H9 (cell line): ENCODE measurements around the gene BARX2. TPM values are rescaled to one million over a fixed set of nuclear protein-coding genes. Genes with fewer than 3 reads are reported as not detected.

Source experiments
- DNase-seq: peaks from one replicate; pipeline ENCODE4 v3.0.0-alpha.2; 2017
- H2AFZ ChIP-seq: one replicate; pipeline ENCODE4 v1.6.1; 2013; ENCODE audit warnings: mild to moderate bottlenecking, low read length, control low read depth, moderate library complexity
- H2AK5ac ChIP-seq: 2 replicates; pipeline ENCODE4 v1.6.1; 2013; ENCODE audit warnings: low read length, control low read depth, mixed read lengths; ENCODE audit not compliant: insufficient read length
- H2BK120ac ChIP-seq: one replicate; pipeline ENCODE4 v1.6.1; 2013; ENCODE audit warnings: low read depth, mild to moderate bottlenecking, low read length, control low read depth, inconsistent platforms; ENCODE audit not compliant: poor library complexity, severe bottlenecking
- H2BK12ac ChIP-seq: 2 replicates; pipeline ENCODE4 v1.6.1; 2013; ENCODE audit warnings: low read length, control low read depth, mixed read lengths, low read depth; ENCODE audit not compliant: insufficient read length
- H2BK15ac ChIP-seq: 2 replicates; pipeline ENCODE4 v1.6.1; 2013; ENCODE audit warnings: low read depth, low read length, control low read depth
- H2BK20ac ChIP-seq: one replicate; pipeline ENCODE4 v1.6.1; 2013; ENCODE audit warnings: low read depth, mild to moderate bottlenecking, low read length, control low read depth, inconsistent platforms; ENCODE audit not compliant: poor library complexity, severe bottlenecking
- H2BK5ac ChIP-seq: 2 replicates; pipeline ENCODE4 v1.6.1; 2013; ENCODE audit warnings: low read length, control low read depth, mixed read lengths; ENCODE audit not compliant: insufficient read length
- H3K14ac ChIP-seq: 2 replicates; pipeline ENCODE4 v1.6.1; 2013; ENCODE audit warnings: low read length, control low read depth; ENCODE audit not compliant: insufficient read depth
- H3K18ac ChIP-seq: 2 replicates; pipeline ENCODE4 v1.6.1; 2013; ENCODE audit warnings: low read depth, mild to moderate bottlenecking, mixed read lengths, low read length, control low read depth; ENCODE audit not compliant: insufficient read length
- H3K23ac ChIP-seq: 2 replicates; pipeline ENCODE4 v1.6.1; 2013; ENCODE audit warnings: low read length, control low read depth, mixed read lengths, low read depth; ENCODE audit not compliant: insufficient read length
- H3K23me2 ChIP-seq: 2 replicates; pipeline ENCODE4 v1.6.1; 2013; ENCODE audit warnings: low read depth, mild to moderate bottlenecking, mixed read lengths, low read length, control low read depth; ENCODE audit not compliant: insufficient read length, poor library complexity, severe bottlenecking
- H3K27ac ChIP-seq: 2 replicates; pipeline ENCODE4 v1.5.1; 2013; ENCODE audit warnings: low read length, control low read depth, mixed read lengths, low read depth; ENCODE audit not compliant: insufficient read length
- H3K27me3 ChIP-seq: 2 replicates; pipeline ENCODE4 v1.6.1; 2013; ENCODE audit warnings: low read length, control low read depth, inconsistent platforms; ENCODE audit not compliant: insufficient read depth
- H3K4ac ChIP-seq: 2 replicates; pipeline ENCODE4 v1.6.1; 2013; ENCODE audit warnings: low read depth, mild to moderate bottlenecking, control low read depth, inconsistent platforms, low read length, moderate library complexity
- H3K4me1 ChIP-seq: 2 replicates; pipeline ENCODE4 v1.6.1; 2013; ENCODE audit warnings: low read length, control low read depth, inconsistent platforms; ENCODE audit not compliant: insufficient read depth
- H3K4me2 ChIP-seq: 2 replicates; pipeline ENCODE4 v1.6.1; 2013; ENCODE audit warnings: low read length, control low read depth, mixed read lengths; ENCODE audit not compliant: insufficient read length, insufficient read depth
- H3K56ac ChIP-seq: 2 replicates; pipeline ENCODE4 v1.6.1; 2013; ENCODE audit warnings: low read depth, mild to moderate bottlenecking, mixed read lengths, low read length, control low read depth; ENCODE audit not compliant: insufficient read length
- H3K79me1 ChIP-seq: 2 replicates; pipeline ENCODE4 v1.6.1; 2013; ENCODE audit warnings: low read depth, mild to moderate bottlenecking, moderate library complexity, low read length, control low read depth, inconsistent platforms; ENCODE audit not compliant: insufficient read depth, poor library complexity, severe bottlenecking
- H3K79me2 ChIP-seq: 2 replicates; pipeline ENCODE4 v1.6.1; 2013; ENCODE audit warnings: low read length, control low read depth, inconsistent platforms; ENCODE audit not compliant: insufficient read depth
- H3K9ac ChIP-seq: 2 replicates; pipeline ENCODE4 v1.6.1; 2013; ENCODE audit warnings: low read length, control low read depth, mixed read lengths; ENCODE audit not compliant: insufficient read length; ENCODE audit errors: extremely low read depth
- H3K9me3 ChIP-seq: one replicate; pipeline ENCODE4 v1.6.1; 2013; ENCODE audit warnings: low read depth, low read length, inconsistent platforms; ENCODE audit not compliant: control insufficient read depth
- H3T11ph ChIP-seq: one replicate; pipeline ENCODE4 v1.6.1; 2013; ENCODE audit warnings: mild to moderate bottlenecking, low read length, control low read depth, inconsistent platforms
- H4K20me1 ChIP-seq: one replicate; pipeline ENCODE4 v1.6.1; 2013; ENCODE audit not compliant: control insufficient read depth, insufficient read length, insufficient read depth
- H4K5ac ChIP-seq: 2 replicates; pipeline ENCODE4 v1.6.1; 2013; ENCODE audit warnings: low read depth, mild to moderate bottlenecking, mixed read lengths, low read length, control low read depth; ENCODE audit not compliant: insufficient read length
- H4K8ac ChIP-seq: replicated peaks from 2 replicates; pipeline ENCODE4 v1.6.1; 2013; ENCODE audit warnings: low read length, control low read depth, mixed read lengths, low read depth; ENCODE audit not compliant: insufficient read length
- H4K91ac ChIP-seq: 2 replicates; pipeline ENCODE4 v1.6.1; 2013; ENCODE audit warnings: low read depth, mild to moderate bottlenecking, moderate library complexity, mixed read lengths, low read length, control low read depth; ENCODE audit not compliant: insufficient read length
- H3K27ac Mint-ChIP-seq, 3 experiments: 2 replicates in 2 of 3; 3 replicates in 1 of 3; pipeline ENCODE4 v1.8.0; 2020 to 2021; ENCODE audit warnings: mixed read lengths in 3 of 3, mild to moderate bottlenecking in 1 of 3, moderate library complexity in 1 of 3
- H3K27me3 Mint-ChIP-seq: 2 replicates; pipeline ENCODE4 v1.8.0; 2021; ENCODE audit warnings: low read depth, mild to moderate bottlenecking, moderate library complexity, mixed read lengths
- H3K36me3 Mint-ChIP-seq, 3 experiments: 2 replicates in 2 of 3; 3 replicates in 1 of 3; pipeline ENCODE4 v1.8.0; 2020 to 2021; ENCODE audit warnings: low read depth in 3 of 3, mixed read lengths in 3 of 3; ENCODE audit not compliant: insufficient read depth in 1 of 3
- H3K4me1 Mint-ChIP-seq, 2 experiments: 2 replicates each; pipeline ENCODE4 v1.8.0; 2020; ENCODE audit warnings: mixed read lengths in 2 of 2
- H3K4me3 Mint-ChIP-seq, 2 experiments: 2 replicates in 1 of 2; 3 replicates in 1 of 2; pipeline ENCODE4 v1.8.0; 2020 to 2021; ENCODE audit warnings: mild to moderate bottlenecking in 2 of 2, mixed read lengths in 2 of 2, moderate library complexity in 1 of 2
- H3K9me3 Mint-ChIP-seq, 2 experiments: 2 replicates in 1 of 2; 3 replicates in 1 of 2; pipeline ENCODE4 v1.8.0; 2020; ENCODE audit warnings: mild to moderate bottlenecking in 2 of 2, mixed read lengths in 2 of 2, moderate library complexity in 1 of 2
- CTCF ChIP-seq: fragments of 200-600 bp; sonication (generic); conservative IDR thresholded peaks from 3 replicates; pipeline ENCODE4 v1.8.0; 2021; ENCODE audit warnings: antibody characterized with exemption, mild to moderate bottlenecking
- WGBS: extraction: QIAGEN DNeasy Blood & Tissue Kit; methylation state at CpG from one replicate; pipeline ENCODE4 v1.1.7; 2013; ENCODE audit warnings: missing lambda C conversion rate, low lambda C conversion rate, mixed read lengths; ENCODE audit not compliant: insufficient read length; ENCODE audit errors: extremely low coverage; 5-methylcytosine and 5-hydroxymethylcytosine counted together
- total RNA-seq: library from RNA; stranded (reverse); gene quantifications from 2 replicates; pipeline ENCODE4 v1.2.1, GENCODE V29; 2021

BARX2 gene
- total RNA-seq, 1 experiment from 2014 or later: not detected

DNA sequence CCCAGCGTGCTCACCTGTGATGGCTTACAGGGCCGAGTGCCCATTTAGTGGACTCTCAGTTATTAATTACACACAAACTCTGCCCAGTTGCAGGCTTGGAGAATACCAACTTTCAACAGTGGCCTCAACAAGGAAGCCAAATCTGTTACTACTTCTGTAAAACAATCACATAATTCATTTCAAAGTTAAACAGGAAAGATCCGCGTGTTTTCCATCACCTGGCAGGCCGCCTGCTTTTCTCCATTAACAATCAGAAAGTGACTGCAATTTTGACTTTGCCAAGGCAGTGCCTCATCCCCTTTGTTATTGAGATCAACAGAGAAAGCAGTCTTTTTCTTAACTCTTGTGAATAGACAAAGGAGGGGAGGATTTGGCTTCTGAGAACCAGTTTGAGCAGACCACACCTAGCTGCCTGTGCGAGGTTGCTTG, 77.7 kb downstream of the BARX2 start:
- Histone ChIP-seq H3K18ac (no peak overlapping the region), H2BK12ac (no peak overlapping the region), H3K79me1 (no peaks in the 10 kb centered on the region), H3K56ac (no peak overlapping the region), H3K4ac (no peak overlapping the region), H2AK5ac (no peak overlapping the region), H4K20me1 (no peaks in the 10 kb centered on the region), H3K4me2 (no peak overlapping the region), H3K79me2 (no peaks in the 10 kb centered on the region), H3T11ph (no peak overlapping the region), H3K9me3 (no peaks in the 10 kb centered on the region), H4K5ac (no peak overlapping the region), H2BK15ac (no peak overlapping the region), H3K14ac (0 out of 2 replicates have a peak overlapping the region, but pooled peaks have one; percentile 1), H3K27me3 (no peaks in the 10 kb centered on the region), H3K23ac (no peak overlapping the region), H3K23me2 (no peaks in the 10 kb centered on the region), H2BK20ac (no peak overlapping the region), H2BK5ac (no peak overlapping the region), H3K4me1 (peaks cover 4% of the 10 kb centered on the region; the same call in 1 of the 2 replicates), H4K8ac (no peak overlapping the region), H2AFZ (no peak overlapping the region), H4K91ac (no peak overlapping the region), H2BK120ac (no peak overlapping the region), H3K9ac (no peak overlapping the region), H3K27ac (no peak overlapping the region)
- DNase-seq: no peak
- TF ChIP-seq CTCF: no peak
- H3K27ac Mint-ChIP-seq: peak overlapping the region in 2 of 3 experiments; percentile 86 to 94; a peak in 4 of 7 replicates
- WGBS: no CpG with 5 or more reads among the region's 6 CpGs
- H3K4me3 Mint-ChIP-seq: peak overlapping the region; percentile 6 to 14; a peak in 2 of 5 replicates
- peaks cover 0 to 5% (median 4%) of the 10 kb centered on the region in 3 experiments; a peak in 4 of 7 replicates for H3K36me3 Mint-ChIP-seq
- peaks cover 5 to 9% of the 10 kb centered on the region in 2 experiments; a peak in 4 of 5 replicates for H3K9me3 Mint-ChIP-seq
- no peaks in the 10 kb centered on the region; the same call in none of the 2 replicates for H3K27me3 Mint-ChIP-seq
- H3K4me1 Mint-ChIP-seq: peaks cover 39 to 44% of the 10 kb centered on the region in 2 experiments
